ENCODE results near the gene ITPR1. TPM values are rescaled to one million over a fixed set of nuclear protein-coding genes. Genes with fewer than 3 reads are reported as not detected.

The ITPR1 gene
- total and polyA plus RNA-seq, 2 experiments from 2014 or later = 6.8 to 21.0 TPM

GRCh38 chr3:4634894-4635293 lies 141.7 kb downstream of the ITPR1 start:
- Histone ChIP-seq H3K9me2 (ENCODE audit: insufficient read depth) (no peaks in the 10 kb centered on the region), H3K36me3 (ENCODE audit: insufficient read depth) (no peaks in the 10 kb centered on the region), H3K4me1 (ENCODE audit: insufficient read depth) (no peaks in the 10 kb centered on the region), H3K27ac (ENCODE audit: low read depth) (no peak overlapping the region), H3K4me2 (no peak overlapping the region), H3F3A (replicated peaks; ENCODE audit: low read depth) (no peaks in the 10 kb centered on the region), H3K79me2 (replicated peaks; ENCODE audit: insufficient read depth) (no peaks in the 10 kb centered on the region), H3K4me3 (no peak overlapping the region), H3K27me3 (ENCODE audit: insufficient read depth) (no peaks in the 10 kb centered on the region), H2AFZ (no peak overlapping the region), H4K20me1 (replicated peaks; ENCODE audit: insufficient read depth) (no peaks in the 10 kb centered on the region; the same call in 1 of the 2 replicates)
- no peak for TF ChIP-seq EZH2phosphoT487 (IDR thresholded peaks at IDR 0.05; ENCODE audit: unreplicated experiment)
- no peak for TF ChIP-seq POLR2AphosphoS5 (IDR thresholded peaks at IDR 0.05; ENCODE audit: low read depth)
- no peak for TF ChIP-seq ETS1 (IDR thresholded peaks at IDR 0.05)
- TF ChIP-seq ZNF114 (CRISPR knock-in tag; IDR thresholded peaks at IDR 0.05) = no peak
- no peak for TF ChIP-seq STAT1 (IDR thresholded peaks at IDR 0.05; ENCODE audit: unreplicated experiment)
- no peak for TF ChIP-seq EZH2 (IDR thresholded peaks at IDR 0.05; ENCODE audit: low read depth, unreplicated experiment)
- no peak for TF ChIP-seq ZNF331 (CRISPR knock-in tag; IDR thresholded peaks at IDR 0.05; ENCODE audit: low read depth)
- TF ChIP-seq ZNF462 (CRISPR knock-in tag; IDR thresholded peaks at IDR 0.05) = no peak
- no peak for TF ChIP-seq REST (IDR thresholded peaks at IDR 0.05; ENCODE audit: unreplicated experiment)
- TF ChIP-seq CREB1 (CRISPR knock-in tag; IDR thresholded peaks at IDR 0.05; ENCODE audit: low read depth) = no peak
- TF ChIP-seq JUNB (IDR thresholded peaks at IDR 0.05; ENCODE audit: unreplicated experiment) = no peak
- no peak for TF ChIP-seq CTCF (conservative IDR thresholded peaks at IDR 0.05; ENCODE audit: low read depth in 2 of 2)
- TF ChIP-seq NANOG (IDR thresholded peaks at IDR 0.05; ENCODE audit: borderline replicate concordance) = no peak
- Mint-ChIP-seq H3K4me3 (no peak overlapping the region), H3K36me3 (ENCODE audit: low read depth) (no peaks in the 10 kb centered on the region), H3K27me3 (ENCODE audit: insufficient read depth, low read depth, poor library complexity) (peaks cover 1% of the 10 kb centered on the region), H3K9me3 (no peaks in the 10 kb centered on the region; the same call in 2 of the 3 replicates), H3K4me1 (no peaks in the 10 kb centered on the region), H3K27ac (no peak overlapping the region)
- ATAC-seq = no peak
- no peak for DNase-seq (ENCODE audit: low spot score)

All from GM23338 (cell line).